GM23338 (cell line): Measurements from ENCODE around the gene WNK2. TPM values are rescaled to one million over a fixed set of nuclear protein-coding genes. Genes with fewer than 3 reads are reported as not detected.
"Not testable (repeated sequence)": the region's sequence is repeated elsewhere in the genome, so short reads cannot be mapped to it uniquely, and the experiment has no call there.

Source experiments
- ATAC-seq: fragments of 200-7000 bp; cut with Tn5 transposase; 3 replicates; pipeline ENCODE4 v1.9.1; 2020
- DNase-seq: peaks from one replicate; pipeline ENCODE4 v3.0.0-alpha.2; 2015; ENCODE audit warnings: low spot score
- H2AFZ ChIP-seq: fragments of 200-600 bp; sonication (generic); 2 replicates; pipeline ENCODE4 v1.8.0; 2016; ENCODE audit warnings: antibody characterized with exemption, mild to moderate bottlenecking, moderate library complexity
- H3F3A ChIP-seq: fragments of 200-600 bp; sonication (generic); replicated peaks from 2 replicates; pipeline ENCODE4 v1.8.0; 2017; ENCODE audit warnings: antibody characterized with exemption, mixed run types, low read depth
- H3K27ac ChIP-seq: fragments of 200-600 bp; sonication (generic); 2 replicates; pipeline ENCODE4 v1.6.1; 2016; ENCODE audit warnings: low read depth
- H3K27me3 ChIP-seq: fragments of 200-600 bp; sonication (generic); 2 replicates; pipeline ENCODE4 v1.8.0; 2016; ENCODE audit warnings: mild to moderate bottlenecking, mixed run types, moderate library complexity; ENCODE audit not compliant: insufficient read depth
- H3K36me3 ChIP-seq: fragments of 200-600 bp; sonication (generic); 2 replicates; pipeline ENCODE4 v1.8.0; 2016; ENCODE audit warnings: mild to moderate bottlenecking; ENCODE audit not compliant: insufficient read depth
- H3K4me1 ChIP-seq: fragments of 200-600 bp; sonication (generic); 2 replicates; pipeline ENCODE4 v1.8.0; 2016; ENCODE audit warnings: mild to moderate bottlenecking, moderate library complexity; ENCODE audit not compliant: insufficient read depth
- H3K4me2 ChIP-seq: fragments of 200-600 bp; sonication (generic); 2 replicates; pipeline ENCODE4 v1.7.1; 2017; ENCODE audit warnings: mixed run types
- H3K4me3 ChIP-seq: fragments of 200-600 bp; sonication (generic); 2 replicates; pipeline ENCODE4 v1.6.1; 2016; ENCODE audit warnings: mixed run types
- H3K79me2 ChIP-seq: fragments of 200-600 bp; sonication (generic); replicated peaks from 2 replicates; pipeline ENCODE4 v1.8.0; 2017; ENCODE audit warnings: mild to moderate bottlenecking; ENCODE audit not compliant: insufficient read depth
- H3K9me2 ChIP-seq: fragments of 200-600 bp; sonication (generic); 2 replicates; pipeline ENCODE4 v1.8.0; 2017; ENCODE audit not compliant: insufficient read depth
- H4K20me1 ChIP-seq: fragments of 200-600 bp; sonication (generic); replicated peaks from 2 replicates; pipeline ENCODE4 v1.8.0; 2017; ENCODE audit warnings: mild to moderate bottlenecking; ENCODE audit not compliant: insufficient read depth
- H3K27ac Mint-ChIP-seq: 2 replicates; pipeline ENCODE4 v1.8.0; 2020; ENCODE audit warnings: inconsistent platforms, mild to moderate bottlenecking, moderate library complexity, mixed read lengths
- H3K27me3 Mint-ChIP-seq: 3 replicates; pipeline ENCODE4 v1.8.0; 2022; ENCODE audit warnings: low read depth, mild to moderate bottlenecking, moderate library complexity, mixed read lengths, inconsistent platforms; ENCODE audit not compliant: insufficient read depth, poor library complexity
- H3K36me3 Mint-ChIP-seq: 3 replicates; pipeline ENCODE4 v1.8.0; 2021; ENCODE audit warnings: low read depth, mild to moderate bottlenecking, inconsistent platforms, moderate library complexity, mixed read lengths
- H3K4me1 Mint-ChIP-seq: 3 replicates; pipeline ENCODE4 v1.8.0; 2020; ENCODE audit warnings: mild to moderate bottlenecking, inconsistent platforms, mixed read lengths
- H3K4me3 Mint-ChIP-seq: 3 replicates; pipeline ENCODE4 v1.8.0; 2021; ENCODE audit warnings: moderate library complexity, mild to moderate bottlenecking, inconsistent platforms, mixed read lengths
- H3K9me3 Mint-ChIP-seq: 3 replicates; pipeline ENCODE4 v1.8.0; 2020; ENCODE audit warnings: moderate library complexity, mild to moderate bottlenecking, inconsistent platforms, mixed read lengths
- CREB1 ChIP-seq: fragments of 250-450 bp; sonication (Bioruptor Pico); IDR thresholded peaks from 2 replicates; pipeline ENCODE4 v1.5.0; 2020; ENCODE audit warnings: low read depth, mild to moderate bottlenecking, moderate library complexity
- CTCF ChIP-seq, 2 experiments: fragments of 200-600 bp in 1 of 2; sonication (generic) in 1 of 2; conservative IDR thresholded peaks; 2 replicates each; pipeline versions ENCODE4 v1.5.1 to v1.6.1; 2016 to 2017; ENCODE audit warnings: antibody characterized with exemption in 2 of 2, low read depth in 2 of 2, mild to moderate bottlenecking in 2 of 2, moderate library complexity in 1 of 2
- EZH2phosphoT487 ChIP-seq: fragments of 200-600 bp; sonication (generic); IDR thresholded peaks from one replicate; pipeline ENCODE4 v1.8.1; 2018; ENCODE audit warnings: antibody characterized with exemption; ENCODE audit not compliant: unreplicated experiment
- REST ChIP-seq: IDR thresholded peaks from one replicate; pipeline ENCODE4 v1.6.1; 2018; ENCODE audit warnings: antibody characterized with exemption; ENCODE audit not compliant: unreplicated experiment
- STAT1 ChIP-seq: IDR thresholded peaks from one replicate; pipeline ENCODE4 v1.6.1; 2016; ENCODE audit warnings: antibody characterized with exemption; ENCODE audit not compliant: unreplicated experiment
- ZNF114 ChIP-seq: fragments of 250-450 bp; sonication (Bioruptor Pico); IDR thresholded peaks from 2 replicates; pipeline ENCODE4 v1.5.0; 2020; ENCODE audit warnings: mild to moderate bottlenecking, moderate library complexity
- polyA plus RNA-seq: library from polyadenylated mRNA; unstranded; fragments of >200 nt; fragmentation: Nextera tagmentation; extraction: Ambion mirVana; gene quantifications from 2 replicates; pipeline ENCODE4 v1.2.1, GENCODE V29; 2016
- total RNA-seq: library from RNA; depleted of rRNA; stranded (reverse); fragments of >200 nt; shearing (Covaris generic); gene quantifications from 2 replicates; pipeline ENCODE4 v1.2.3, GENCODE V29; 2014

WNK2 gene
- total and polyA plus RNA-seq, 2 experiments from 2014 or later, result 56.4 to 102 TPM

DNA sequence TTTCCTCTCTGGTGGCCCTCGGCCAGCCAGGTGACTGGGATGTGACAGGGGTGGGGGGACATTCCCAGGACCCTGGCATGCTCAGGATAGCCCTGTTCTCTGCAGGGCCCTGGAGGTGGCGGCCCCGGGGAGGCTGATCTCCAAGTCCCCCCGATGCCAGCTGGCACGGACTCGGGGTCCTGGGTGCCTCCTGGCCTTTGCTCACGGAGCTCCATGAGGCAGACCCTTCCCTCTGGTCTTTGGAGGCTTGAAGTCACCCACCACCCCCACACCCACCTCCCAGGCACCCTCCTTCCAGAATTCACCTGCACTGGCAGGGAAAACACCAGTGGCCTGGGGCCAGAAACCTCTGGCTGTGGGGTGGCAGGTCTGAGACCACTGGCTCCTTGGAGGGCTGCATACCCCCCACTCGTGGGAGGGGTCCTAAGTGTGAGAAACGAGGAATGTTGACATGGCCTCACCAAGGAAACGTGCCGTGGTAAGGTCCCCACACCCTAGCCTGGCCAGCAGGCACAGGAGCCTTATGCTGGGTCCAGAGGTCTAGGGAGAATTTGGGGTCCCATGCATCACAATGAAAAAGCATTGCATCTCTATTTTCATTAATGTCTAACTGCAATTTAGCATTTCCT is 136.8 kb downstream of the WNK2 start (continued):
- TF ChIP-seq CTCF (conservative IDR thresholded peaks at IDR 0.05; ENCODE audit: low read depth in 2 of 2) (no peak), CREB1 (CRISPR knock-in tag) (no peak), ZNF114 (no peak), STAT1 (no peak), REST (no peak)

GRCh38 chr9:93321220-93321610 is 137.3 kb downstream of the WNK2 start:
- Histone ChIP-seq H3K4me1 (0 out of 2 replicates have a peak, but pooled peaks cover 2% of the 10 kb centered on the region), H2AFZ (no peak overlapping the region), H3K79me2 (no peaks in the 10 kb centered on the region), H3K9me2 (no peaks in the 10 kb centered on the region), H3K27me3 (no peaks in the 10 kb centered on the region), H4K20me1 (peaks cover 3% of the 10 kb centered on the region; the same call in 1 of the 2 replicates), H3K27ac (no peak overlapping the region), H3K36me3 (peaks cover 2% of the 10 kb centered on the region; the same call in 1 of the 2 replicates), H3K4me2 (no peak overlapping the region), H3F3A (peaks cover 1% of the 10 kb centered on the region; the same call in 1 of the 2 replicates), H3K4me3 (no peak overlapping the region)
- Mint-ChIP-seq H3K27me3 (peaks cover 13% of the 10 kb centered on the region), H3K27ac (no peak overlapping the region), H3K9me3 (peaks cover 3% of the 10 kb centered on the region; the same call in 1 of the 3 replicates), H3K36me3 (peaks cover 19% of the 10 kb centered on the region), H3K4me3 (no peak overlapping the region), H3K4me1 (peaks cover 12% of the 10 kb centered on the region)
- TF ChIP-seq EZH2phosphoT487, result no peak
- DNase-seq (no peak), ATAC-seq (no peak)

- DNase-seq, H2AFZ ChIP-seq, H3K4me1 ChIP-seq, H3K4me2 ChIP-seq, ATAC-seq, H3K4me3 ChIP-seq, H3F3A ChIP-seq, H3K27ac ChIP-seq, H3K9me3 Mint-ChIP-seq, H3K27me3 ChIP-seq, H3K9me2 ChIP-seq, H3K4me3 Mint-ChIP-seq, H4K20me1 ChIP-seq, H3K79me2 ChIP-seq: not testable (repeated sequence)
- Mint-ChIP-seq H3K27ac (peak overlapping the region; percentile 59; the same call in 1 of the 2 replicates), H3K4me1 (peaks cover 16% of the 10 kb centered on the region), H3K27me3 (peaks cover 14% of the 10 kb centered on the region), H3K36me3 (peaks cover 11% of the 10 kb centered on the region; the same call in 2 of the 3 replicates)
- peaks cover 10% of the 10 kb centered on the region; the same call in 1 of the 2 replicates for H3K36me3 ChIP-seq
These were observed 139.6 kb downstream of the WNK2 start for GRCh38 chr9:93323446-93323954.
